ENCODE data around the gene TLE7. TPM values are rescaled to one million over a fixed set of nuclear protein-coding genes. Genes with fewer than 3 reads are reported as not detected.

Gene TLE7
- total RNA-seq, 1 experiment from 2014 or later = not detected

DNA sequence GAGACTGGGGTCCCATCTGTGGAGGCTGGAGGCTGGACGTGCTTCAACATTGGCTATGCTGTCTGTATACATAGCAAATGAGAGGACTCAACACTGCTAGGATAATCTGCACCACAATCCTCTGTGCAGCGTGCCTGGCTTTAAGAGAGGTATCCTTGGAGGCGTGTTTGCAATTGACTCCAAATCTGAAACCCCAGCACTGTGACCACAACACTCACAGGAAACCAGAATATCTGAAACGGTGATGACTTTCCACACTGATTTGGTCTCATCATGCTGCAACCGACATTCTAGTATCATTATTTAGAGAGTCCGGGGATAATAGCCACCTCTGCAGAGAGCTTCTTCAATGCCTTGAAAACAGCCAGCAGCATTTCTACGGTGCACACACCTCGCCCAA, 35.1 kb downstream of the TLE7 start:
- DNase-seq = no peak
- Histone ChIP-seq H3K36me3 (no peaks in the 10 kb centered on the region), H3K9me3 (no peaks in the 10 kb centered on the region), H3K4me3 (no peak overlapping the region), H3K27me3 (no peaks in the 10 kb centered on the region)

GRCh38 chr16:71406316-71406715, 35.5 kb downstream of the TLE7 start:
- H3K9me3 ChIP-seq = no peaks in the 10 kb centered on the region
- H3K4me3 ChIP-seq = no peak overlapping the region
- DNase-seq = no peak
- no peaks in the 10 kb centered on the region for H3K36me3 ChIP-seq
- H3K27me3 ChIP-seq = no peaks in the 10 kb centered on the region

GRCh38 chr16:71404364-71404763, 37.5 kb downstream of the TLE7 start:
- H3K4me3 ChIP-seq = no peak overlapping the region
- H3K27me3 ChIP-seq = no peaks in the 10 kb centered on the region
- H3K9me3 ChIP-seq = no peaks in the 10 kb centered on the region
- no peak for DNase-seq
- H3K36me3 ChIP-seq = no peaks in the 10 kb centered on the region

DNA sequence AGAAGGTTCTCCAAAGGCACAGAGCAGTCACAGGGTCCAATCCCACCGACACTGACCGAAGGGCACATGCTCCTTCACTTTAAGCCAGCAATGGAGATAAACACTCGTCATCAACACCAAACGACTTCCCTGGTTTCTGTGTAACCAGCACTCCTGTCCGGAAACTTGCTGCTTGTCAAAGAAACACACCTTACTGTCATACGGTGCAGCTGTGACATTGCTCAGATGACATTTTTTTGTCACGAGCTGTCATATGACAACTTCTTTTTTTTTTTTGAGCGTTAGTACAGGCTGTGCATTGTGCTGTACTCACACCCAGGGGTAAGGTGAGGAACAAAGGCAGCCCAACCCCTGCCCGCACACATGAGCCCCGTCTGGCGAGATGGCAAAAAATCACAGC, 39.2 kb downstream of the TLE7 start:
- no peak for DNase-seq
- Histone ChIP-seq H3K27me3 (no peaks in the 10 kb centered on the region), H3K9me3 (no peaks in the 10 kb centered on the region), H3K36me3 (no peaks in the 10 kb centered on the region), H3K4me3 (no peak overlapping the region)

DNA sequence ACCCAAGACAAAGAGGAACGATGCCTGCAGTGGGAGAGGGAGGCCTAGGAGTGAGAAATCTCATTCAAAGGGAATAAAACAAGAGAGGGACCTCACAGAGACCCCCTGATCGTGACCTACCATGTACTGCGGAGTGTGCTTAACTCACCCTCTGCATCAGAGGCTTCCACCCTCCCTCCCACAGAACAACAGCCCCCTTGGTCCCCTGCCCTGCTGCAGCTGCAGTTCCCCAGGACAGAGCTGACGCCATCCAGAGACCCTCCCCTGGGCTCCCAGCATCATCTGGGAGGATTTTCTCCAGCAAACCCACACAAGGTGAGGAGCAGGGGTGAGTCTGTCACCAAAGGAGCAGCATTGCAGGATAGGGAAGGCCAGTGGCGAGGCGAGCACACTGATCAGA, 39.8 kb downstream of the TLE7 start:
- DNase-seq = no peak
- Histone ChIP-seq H3K27me3 (no peaks in the 10 kb centered on the region), H3K36me3 (no peaks in the 10 kb centered on the region), H3K9me3 (no peaks in the 10 kb centered on the region), H3K4me3 (no peak overlapping the region)

GRCh38 chr16:71399801-71400563, 41.9 kb downstream of the TLE7 start:
- no peak for DNase-seq
- H3K36me3 ChIP-seq = no peaks in the 10 kb centered on the region
- no peak overlapping the region for H3K4me3 ChIP-seq
- no peaks in the 10 kb centered on the region for H3K27me3 ChIP-seq
- no peaks in the 10 kb centered on the region for H3K9me3 ChIP-seq

DNA sequence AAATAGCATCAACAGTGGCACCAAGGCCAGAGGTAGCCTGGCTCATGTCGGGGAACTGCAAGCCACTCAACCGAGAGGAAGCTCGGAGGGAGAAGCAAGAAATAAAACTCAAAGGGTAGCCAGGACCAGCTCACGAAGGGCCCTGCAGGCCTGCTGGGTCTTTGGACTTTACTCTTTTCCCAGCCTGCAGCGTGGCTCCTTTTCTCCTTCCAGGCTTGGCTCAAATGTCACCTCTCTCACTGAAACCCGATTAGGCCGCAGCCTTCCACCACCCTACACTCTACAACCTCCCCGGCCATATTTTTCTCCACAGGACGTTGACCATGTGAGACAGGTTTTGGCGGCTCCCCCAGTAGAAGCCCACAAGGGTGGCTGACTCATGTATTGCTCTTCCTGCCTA, 45.3 kb downstream of the TLE7 start:
- no peaks in the 10 kb centered on the region for H3K27me3 ChIP-seq
- no peak overlapping the region for H3K4me3 ChIP-seq
- DNase-seq = no peak
- H3K36me3 ChIP-seq = no peaks in the 10 kb centered on the region
- H3K9me3 ChIP-seq = no peaks in the 10 kb centered on the region

GRCh38 chr16:71389330-71389729, 52.5 kb downstream of the TLE7 start:
- Histone ChIP-seq H3K27me3 (no peaks in the 10 kb centered on the region), H3K4me3 (no peak overlapping the region), H3K36me3 (no peaks in the 10 kb centered on the region), H3K9me3 (no peaks in the 10 kb centered on the region)
- DNase-seq = no peak

GRCh38 chr16:71387045-71387871, 54.6 kb downstream of the TLE7 start:
- no peaks in the 10 kb centered on the region for H3K9me3 ChIP-seq
- no peak for DNase-seq

DNA sequence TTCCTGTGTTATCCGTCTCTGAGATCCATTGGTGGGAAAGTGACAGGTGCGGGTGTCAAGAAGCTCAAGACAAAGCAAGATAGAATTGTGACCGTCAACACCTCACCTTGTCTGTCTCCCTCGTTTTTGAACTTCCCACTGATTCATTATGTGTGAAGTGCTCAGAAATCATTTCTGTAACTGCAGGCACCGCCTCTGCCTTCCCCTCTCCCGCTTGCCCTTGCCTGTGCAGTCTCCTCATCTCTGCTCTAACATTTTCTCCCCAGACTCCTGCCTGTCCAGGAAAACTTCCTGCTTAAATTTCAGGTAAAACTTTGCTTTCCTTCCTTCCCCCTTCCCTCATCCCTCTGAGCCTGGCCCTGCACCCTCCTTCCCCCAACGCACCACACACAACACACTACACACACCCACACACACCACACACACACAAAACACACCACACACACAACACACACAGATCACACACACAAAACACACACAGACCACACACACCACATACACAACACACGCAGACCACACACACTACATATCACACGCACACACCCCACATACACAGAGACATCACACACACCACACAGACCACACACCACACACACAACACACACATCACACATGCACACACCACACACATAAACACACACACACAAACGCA, 57.7 kb downstream of the TLE7 start:
- H3K9me3 ChIP-seq = no peaks in the 10 kb centered on the region
- no peak for DNase-seq
- H3K36me3 ChIP-seq = no peaks in the 10 kb centered on the region
- no peak overlapping the region for H3K4me3 ChIP-seq
- no peaks in the 10 kb centered on the region for H3K27me3 ChIP-seq

More at GRCh38 chr16:71387045-71387871, 54.6 kb downstream of the TLE7 start:
- no peak overlapping the region for H3K4me3 ChIP-seq
- no peaks in the 10 kb centered on the region for H3K36me3 ChIP-seq
- no peaks in the 10 kb centered on the region for H3K27me3 ChIP-seq

DNA sequence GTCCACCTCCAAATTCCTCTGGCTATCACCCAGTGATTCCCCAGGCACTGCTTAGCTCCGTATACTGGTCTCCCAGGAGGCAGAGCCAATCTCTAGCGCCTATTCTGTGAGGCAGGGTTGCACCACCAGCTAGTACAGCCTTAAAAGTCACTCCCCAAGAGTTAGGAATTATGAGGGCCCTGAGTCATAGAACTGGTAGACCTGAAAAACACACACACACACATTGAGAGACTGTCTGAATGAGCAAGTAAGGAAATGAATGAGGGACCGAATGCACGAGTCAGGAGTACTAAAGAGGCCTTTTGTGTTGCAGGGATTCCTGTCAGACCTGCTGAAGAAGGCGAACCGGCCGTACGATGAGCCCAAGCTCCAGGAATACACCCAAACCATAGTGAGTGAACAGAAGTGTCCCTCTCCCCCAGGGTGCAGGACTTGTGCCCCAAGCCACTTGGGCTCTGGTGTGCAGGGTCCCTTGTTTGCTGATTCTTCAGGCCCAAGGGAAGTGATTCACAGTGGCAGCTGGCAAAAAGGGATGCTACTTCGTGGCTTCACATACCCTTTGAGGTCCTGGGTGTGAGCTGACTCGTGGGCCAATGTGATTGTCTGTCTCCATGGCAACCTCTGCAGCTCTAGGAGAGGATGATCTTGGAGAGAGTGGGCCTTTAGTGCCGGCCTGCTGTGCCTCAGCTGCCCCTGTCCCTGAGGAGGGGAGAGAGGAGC, 58.6 kb downstream of the TLE7 start:
- H3K4me3 ChIP-seq = no peak overlapping the region
- H3K9me3 ChIP-seq = no peaks in the 10 kb centered on the region
- DNase-seq = no peak
- H3K27me3 ChIP-seq = no peaks in the 10 kb centered on the region
- no peaks in the 10 kb centered on the region for H3K36me3 ChIP-seq

- Histone ChIP-seq H3K4me3 (no peak overlapping the region), H3K9me3 (no peaks in the 10 kb centered on the region), H3K27me3 (no peaks in the 10 kb centered on the region), H3K36me3 (no peaks in the 10 kb centered on the region)
- DNase-seq = no peak
These were observed 61.0 kb downstream of the TLE7 start for GRCh38 chr16:71380831-71381230.

Other genes starting within 250 kb of the TLE7 start
- gene HYDIN, start 211.3 kb downstream of the TLE7 start, total RNA-seq (2014; rRNA removed; shearing (Covaris generic); ENCODE audit: low replicate concordance) = 0.26 and 0.67 TPM in 2 replicates
- 12.6 and 18.0 TPM in 2 replicates for gene CMTR2, start 152.7 kb downstream of the TLE7 start, total RNA-seq (2014; rRNA removed; shearing (Covaris generic); ENCODE audit: low replicate concordance)
- 4.1 TPM in 1 of 2 replicates, not detected in the other for gene CALB2, start 83.3 kb downstream of the TLE7 start, total RNA-seq (2014; rRNA removed; shearing (Covaris generic); ENCODE audit: low replicate concordance)
- 3.6 and 4.2 TPM in 2 replicates for gene ZNF23, start 20.2 kb upstream of the TLE7 start, total RNA-seq (2014; rRNA removed; shearing (Covaris generic); ENCODE audit: low replicate concordance)
- gene ZNF19, start 47.3 kb upstream of the TLE7 start, total RNA-seq (2014; rRNA removed; shearing (Covaris generic); ENCODE audit: low replicate concordance) = 0.25 and 1.1 TPM in 2 replicates
- 0.47 TPM in 1 of 2 replicates, not detected in the other for gene CHST4, start 84.4 kb upstream of the TLE7 start, total RNA-seq (2014; rRNA removed; shearing (Covaris generic); ENCODE audit: low replicate concordance)
- gene TAT, start 135.0 kb upstream of the TLE7 start, total RNA-seq (2014; rRNA removed; shearing (Covaris generic); ENCODE audit: low replicate concordance) = not detected in 2 replicates
- gene MARVELD3, start 184.1 kb upstream of the TLE7 start, total RNA-seq (2014; rRNA removed; shearing (Covaris generic); ENCODE audit: low replicate concordance) = not detected in 2 replicates